Measurements from ENCODE around the gene ETV5. TPM values are rescaled to one million over a fixed set of nuclear protein-coding genes. Genes with fewer than 3 reads are reported as not detected.
A peak's percentile ranks its signal among the peaks of the same experiment; 100 is the strongest.

The ETV5 gene
- total RNA-seq, 4 donors from 2014 or later, result 5.9 to 15.5 (median 9.7) TPM

- no peak overlapping the region for H3K27ac ChIP-seq
- no peak for ATAC-seq
- H3K9me3 ChIP-seq, result no peaks in the 10 kb centered on the region
- H3K4me1 ChIP-seq, result no peaks in the 10 kb centered on the region
- no peaks in the 10 kb centered on the region for H3K27me3 ChIP-seq
- H3K36me3 ChIP-seq, result no peaks in the 10 kb centered on the region
- no peak for TF ChIP-seq EP300 (IDR thresholded peaks at IDR 0.05)
- TF ChIP-seq POLR2A (IDR thresholded peaks at IDR 0.05), result no peak
- TF ChIP-seq CTCF (IDR thresholded peaks at IDR 0.05), result no peak
- no peak for TF ChIP-seq POLR2AphosphoS5 (IDR thresholded peaks at IDR 0.05)
- WGBS, 2 donors (ENCODE audit: low coverage in 1 of 2), result 44 to 51% methylated on average over 5 to 6 of the region's 6 CpGs
- no peak overlapping the region for H3K4me3 ChIP-seq
Observed at GRCh38 chr3:186121278-186121677, 12.4 kb upstream of the ETV5 start.

DNA sequence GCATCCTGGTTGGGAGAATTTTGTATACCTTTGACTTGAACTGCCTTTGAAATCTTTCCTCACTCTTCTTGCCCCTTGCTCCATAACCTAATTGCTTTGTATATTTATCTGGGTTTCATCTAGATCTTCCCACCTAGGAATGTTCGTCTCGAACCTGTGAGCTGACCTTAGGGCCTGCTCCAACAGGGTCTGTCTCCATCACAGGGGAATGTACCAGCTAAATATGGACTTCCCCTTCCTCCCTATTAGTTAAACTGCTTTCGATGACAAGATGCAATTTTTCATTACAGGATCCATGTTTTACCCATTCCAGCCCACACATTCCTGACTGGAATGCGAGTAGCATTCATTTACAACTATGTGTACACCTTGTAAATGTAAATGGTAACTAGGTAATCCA is 10.6 kb upstream of the ETV5 start:
- H3K27ac ChIP-seq, result no peak overlapping the region
- ATAC-seq, result no peak
- TF ChIP-seq EP300 (IDR thresholded peaks at IDR 0.05), result no peak
- TF ChIP-seq POLR2AphosphoS5 (IDR thresholded peaks at IDR 0.05), result no peak
- no peak for TF ChIP-seq CTCF (IDR thresholded peaks at IDR 0.05)
- TF ChIP-seq POLR2A (IDR thresholded peaks at IDR 0.05), result no peak
- no peaks in the 10 kb centered on the region for H3K4me1 ChIP-seq
- WGBS, 2 donors (ENCODE audit: low coverage in 1 of 2), result 69 to 78% methylated on average over 4 of the region's 4 CpGs
- no peaks in the 10 kb centered on the region for H3K9me3 ChIP-seq
- H3K27me3 ChIP-seq, result no peaks in the 10 kb centered on the region
- H3K4me3 ChIP-seq, result no peak overlapping the region
- H3K36me3 ChIP-seq, result no peaks in the 10 kb centered on the region

DNA sequence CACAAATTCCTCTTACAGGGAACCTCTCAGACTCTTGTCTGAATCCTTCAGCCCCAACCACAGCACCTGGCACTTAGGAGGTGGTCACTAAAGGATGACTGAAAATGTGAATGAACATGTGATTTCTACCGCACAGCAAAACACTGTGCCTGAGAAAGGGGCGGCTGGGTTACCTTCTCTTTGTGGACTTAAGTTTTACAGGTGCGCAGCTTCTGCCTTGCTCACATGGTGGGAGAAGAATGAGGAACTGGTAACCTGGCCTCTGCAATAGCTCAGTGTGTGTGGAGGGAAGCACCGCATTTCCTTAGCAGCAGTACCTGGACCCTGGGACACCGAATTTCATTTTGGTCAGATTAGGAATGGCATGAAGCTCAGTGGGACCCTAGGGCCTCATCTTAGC is 9.8 kb upstream of the ETV5 start:
- H3K27ac ChIP-seq, result no peak overlapping the region
- no peaks in the 10 kb centered on the region for H3K4me1 ChIP-seq
- H3K9me3 ChIP-seq, result no peaks in the 10 kb centered on the region
- no peaks in the 10 kb centered on the region for H3K36me3 ChIP-seq
- TF ChIP-seq EP300 (IDR thresholded peaks at IDR 0.05) (no peak), POLR2AphosphoS5 (IDR thresholded peaks at IDR 0.05) (no peak), POLR2A (IDR thresholded peaks at IDR 0.05) (no peak), CTCF (IDR thresholded peaks at IDR 0.05) (no peak)
- no peaks in the 10 kb centered on the region for H3K27me3 ChIP-seq
- ATAC-seq, result no peak
- H3K4me3 ChIP-seq, result no peak overlapping the region
- 90% methylated on average over 2 of the region's 5 CpGs; no CpG with 5 or more reads in 1 of the 2 donors for WGBS, 2 donors (ENCODE audit: low coverage in 1 of 2)

- H3K9me3 ChIP-seq, result no peaks in the 10 kb centered on the region
- no peaks in the 10 kb centered on the region for H3K36me3 ChIP-seq
- no peak overlapping the region for H3K4me3 ChIP-seq
- no peak for TF ChIP-seq EP300 (IDR thresholded peaks at IDR 0.05)
- no peak for TF ChIP-seq CTCF (IDR thresholded peaks at IDR 0.05)
- TF ChIP-seq POLR2AphosphoS5 (IDR thresholded peaks at IDR 0.05), result no peak
- no peak for TF ChIP-seq POLR2A (IDR thresholded peaks at IDR 0.05)
- 100% methylated on average over 3 of the region's 3 CpGs; no CpG with 5 or more reads in 1 of the 2 donors for WGBS, 2 donors (ENCODE audit: low coverage in 1 of 2)
- no peak overlapping the region for H3K27ac ChIP-seq
- H3K27me3 ChIP-seq, result peaks cover under 1% of the 10 kb centered on the region
- no peaks in the 10 kb centered on the region for H3K4me1 ChIP-seq
- ATAC-seq, result no peak
Observed at GRCh38 chr3:186117521-186118134, 8.7 kb upstream of the ETV5 start.

DNA sequence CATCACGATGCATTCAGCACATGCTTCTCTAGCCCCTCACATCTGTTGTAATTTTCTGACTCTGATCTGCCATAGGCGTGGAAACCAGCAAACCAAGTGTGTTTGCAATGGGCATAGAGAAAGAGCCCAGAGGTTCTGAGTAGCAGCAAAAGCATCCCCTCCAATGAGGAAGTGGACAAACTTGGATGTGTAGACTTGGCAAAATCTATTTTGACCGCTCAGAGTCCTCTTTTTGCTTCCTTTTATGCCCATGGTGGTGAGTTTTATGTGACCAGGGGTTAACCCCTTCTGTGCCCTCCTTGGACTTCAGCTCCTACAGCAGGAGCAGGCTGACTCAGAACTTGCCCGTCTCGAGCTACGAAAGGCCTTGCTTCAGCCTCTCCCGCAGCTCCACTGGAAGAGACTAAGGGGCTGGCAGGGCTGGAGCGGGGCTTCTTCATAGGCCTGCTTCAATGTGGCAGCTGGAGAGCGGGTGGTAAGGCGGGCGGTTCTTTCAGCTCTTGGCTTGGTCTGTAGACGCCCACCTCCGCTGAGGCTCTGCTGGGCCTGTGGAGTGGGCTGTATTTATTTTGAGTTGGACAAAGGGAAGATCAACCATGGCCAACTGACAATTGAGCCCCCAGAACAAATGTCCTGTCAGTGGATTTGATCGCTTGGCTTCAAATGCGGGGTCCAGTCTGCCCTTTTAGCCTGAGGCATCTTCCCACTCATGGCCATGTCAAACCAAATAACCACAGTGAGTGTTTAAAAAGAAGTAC is 6.5 kb upstream of the ETV5 start:
- Histone ChIP-seq H3K27me3 (peaks cover 5% of the 10 kb centered on the region), H3K9me3 (no peaks in the 10 kb centered on the region), H3K4me1 (peaks cover under 1 to 9% (median under 1%) of the 10 kb centered on the region in 3 donors), H3K36me3 (no peaks in the 10 kb centered on the region), H3K27ac (no peak overlapping the region), H3K4me3 (no peak overlapping the region)
- 67 to 89% methylated on average over 8 to 10 of the region's 15 CpGs for WGBS, 2 donors (ENCODE audit: low coverage in 1 of 2)
- peak; percentile 14 for ATAC-seq
- TF ChIP-seq POLR2A (IDR thresholded peaks at IDR 0.05) (no peak), CTCF (IDR thresholded peaks at IDR 0.05) (no peak), EP300 (IDR thresholded peaks at IDR 0.05) (no peak), POLR2AphosphoS5 (IDR thresholded peaks at IDR 0.05) (no peak)
